ENCODE data around the gene BIVM.

DNA sequence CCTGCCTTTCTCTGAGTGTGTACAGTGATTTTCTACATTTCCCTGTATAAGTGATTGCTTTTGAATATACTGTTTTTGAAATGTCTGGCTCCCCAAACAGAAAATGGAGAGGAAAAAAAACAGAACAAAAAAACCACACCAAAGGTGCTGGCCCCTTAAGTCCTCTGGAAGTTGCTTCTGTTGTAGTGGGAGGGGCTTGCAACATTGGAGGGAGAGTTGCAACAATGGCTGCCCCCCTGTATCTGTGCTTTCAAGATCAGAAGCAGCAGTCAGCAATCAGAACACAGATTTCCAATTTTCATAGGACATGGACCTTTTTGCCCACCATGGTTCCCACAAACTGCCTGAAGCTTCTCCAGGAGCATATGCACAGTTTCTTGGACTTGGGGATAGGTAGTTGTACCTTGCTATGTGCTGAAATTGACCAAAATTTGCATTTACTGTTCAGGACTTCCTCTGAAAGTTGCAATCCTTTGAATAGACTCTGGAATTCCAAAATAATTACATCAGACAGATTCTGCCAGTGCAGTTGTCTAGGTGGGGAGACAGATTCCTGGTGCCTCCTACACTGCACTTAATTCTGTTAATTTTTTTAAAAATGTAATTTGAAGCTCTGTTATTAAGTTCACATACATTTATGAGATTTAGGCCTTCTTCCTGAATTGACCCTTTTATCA is 13.8 kb downstream of the BIVM start:
- TF ChIP-seq, protein P1, sequence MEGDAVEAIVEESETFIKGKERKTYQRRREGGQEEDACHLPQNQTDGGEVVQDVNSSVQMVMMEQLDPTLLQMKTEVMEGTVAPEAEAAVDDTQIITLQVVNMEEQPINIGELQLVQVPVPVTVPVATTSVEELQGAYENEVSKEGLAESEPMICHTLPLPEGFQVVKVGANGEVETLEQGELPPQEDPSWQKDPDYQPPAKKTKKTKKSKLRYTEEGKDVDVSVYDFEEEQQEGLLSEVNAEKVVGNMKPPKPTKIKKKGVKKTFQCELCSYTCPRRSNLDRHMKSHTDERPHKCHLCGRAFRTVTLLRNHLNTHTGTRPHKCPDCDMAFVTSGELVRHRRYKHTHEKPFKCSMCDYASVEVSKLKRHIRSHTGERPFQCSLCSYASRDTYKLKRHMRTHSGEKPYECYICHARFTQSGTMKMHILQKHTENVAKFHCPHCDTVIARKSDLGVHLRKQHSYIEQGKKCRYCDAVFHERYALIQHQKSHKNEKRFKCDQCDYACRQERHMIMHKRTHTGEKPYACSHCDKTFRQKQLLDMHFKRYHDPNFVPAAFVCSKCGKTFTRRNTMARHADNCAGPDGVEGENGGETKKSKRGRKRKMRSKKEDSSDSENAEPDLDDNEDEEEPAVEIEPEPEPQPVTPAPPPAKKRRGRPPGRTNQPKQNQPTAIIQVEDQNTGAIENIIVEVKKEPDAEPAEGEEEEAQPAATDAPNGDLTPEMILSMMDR (conservative IDR thresholded peaks at IDR 0.05; ENCODE audit: low read depth, low read length) = no peak
- TF ChIP-seq POLR2A (IDR thresholded peaks at IDR 0.05; ENCODE audit: low read depth, low read length) = no peak
- no peak for TF ChIP-seq MAZ (IDR thresholded peaks at IDR 0.05; ENCODE audit: borderline replicate concordance, low read depth, low read length)
- TF ChIP-seq, protein P2, sequence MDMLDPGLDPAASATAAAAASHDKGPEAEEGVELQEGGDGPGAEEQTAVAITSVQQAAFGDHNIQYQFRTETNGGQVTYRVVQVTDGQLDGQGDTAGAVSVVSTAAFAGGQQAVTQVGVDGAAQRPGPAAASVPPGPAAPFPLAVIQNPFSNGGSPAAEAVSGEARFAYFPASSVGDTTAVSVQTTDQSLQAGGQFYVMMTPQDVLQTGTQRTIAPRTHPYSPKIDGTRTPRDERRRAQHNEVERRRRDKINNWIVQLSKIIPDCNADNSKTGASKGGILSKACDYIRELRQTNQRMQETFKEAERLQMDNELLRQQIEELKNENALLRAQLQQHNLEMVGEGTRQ (IDR thresholded peaks at IDR 0.05; ENCODE audit: low read depth, low read length) = no peak
- peak; percentile 26; the same call in 1 of the 2 replicates for TF ChIP-seq CEBPB (IDR thresholded peaks at IDR 0.05; ENCODE audit: low read depth, low read length)
- TF ChIP-seq MXI1 (IDR thresholded peaks at IDR 0.05; ENCODE audit: borderline replicate concordance, low read depth, low read length) = no peak
- no peak for TF ChIP-seq RAD21 (IDR thresholded peaks at IDR 0.05; ENCODE audit: low read length)
- TF ChIP-seq RCOR1 (IDR thresholded peaks at IDR 0.05; ENCODE audit: insufficient replicate concordance, low read length) = no peak
- no peak for TF ChIP-seq SMC3 (IDR thresholded peaks at IDR 0.05; ENCODE audit: low read depth, low read length)
